NCI-H526 treated with DMSO at 0.1 percent for 48 hours (cell line): ENCODE results near the gene CYP2R1.
A peak's percentile ranks its signal among the peaks of the same experiment; 100 is the strongest.
"Not testable (repeated sequence)": the region's sequence is repeated elsewhere in the genome, so short reads cannot be mapped to it uniquely, and the experiment has no call there.

ENCODE experiments used
- DNase-seq: peaks from one replicate; lab custom pipeline; 2025; lab: John Stamatoyannopoulos, UW

The CYP2R1 gene

DNA sequence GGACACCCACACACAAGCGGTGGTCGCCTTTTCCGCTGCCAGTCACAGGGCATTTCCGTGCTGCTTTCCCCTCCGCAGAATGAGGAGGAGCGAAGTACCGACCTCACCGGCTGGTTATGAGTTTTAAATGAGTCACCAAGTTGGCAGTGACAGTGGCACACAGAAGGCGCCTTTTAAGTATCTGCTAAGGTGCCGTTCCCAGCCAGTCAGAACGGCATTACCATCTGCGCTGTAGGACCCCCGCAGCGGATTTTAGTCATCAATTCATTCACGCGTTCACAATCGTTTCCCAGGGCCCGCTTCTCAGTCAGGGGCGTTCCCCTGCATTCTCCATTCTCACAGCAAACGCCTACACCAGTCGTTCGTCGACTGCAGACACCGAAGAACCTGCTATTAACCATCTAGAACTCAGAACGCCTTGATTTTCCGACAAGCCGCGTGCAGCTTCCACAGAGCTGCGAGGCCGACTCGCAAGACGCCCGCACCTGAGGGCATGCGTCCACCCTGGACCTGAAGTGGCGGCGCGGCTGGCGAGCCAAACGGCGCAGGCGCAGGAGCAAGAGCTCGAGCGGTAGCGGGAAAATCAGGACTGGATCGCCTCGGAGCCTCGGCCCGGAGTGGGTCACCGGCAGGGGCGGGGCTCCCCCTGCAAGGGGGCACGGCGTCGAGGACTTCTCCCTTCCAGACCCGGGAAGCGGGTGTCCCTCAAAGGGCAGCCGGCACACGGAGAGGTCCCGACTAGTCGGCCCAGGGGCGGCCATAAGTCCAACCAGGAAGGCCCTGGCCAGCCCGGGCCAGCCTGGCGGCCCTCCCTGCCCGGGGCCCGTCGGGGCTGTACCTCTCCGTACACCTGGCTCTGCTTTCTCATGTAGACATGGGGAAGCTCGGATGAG lies 642 bp downstream of the CYP2R1 start:
- DNase-seq = peak; percentile 88

DNA sequence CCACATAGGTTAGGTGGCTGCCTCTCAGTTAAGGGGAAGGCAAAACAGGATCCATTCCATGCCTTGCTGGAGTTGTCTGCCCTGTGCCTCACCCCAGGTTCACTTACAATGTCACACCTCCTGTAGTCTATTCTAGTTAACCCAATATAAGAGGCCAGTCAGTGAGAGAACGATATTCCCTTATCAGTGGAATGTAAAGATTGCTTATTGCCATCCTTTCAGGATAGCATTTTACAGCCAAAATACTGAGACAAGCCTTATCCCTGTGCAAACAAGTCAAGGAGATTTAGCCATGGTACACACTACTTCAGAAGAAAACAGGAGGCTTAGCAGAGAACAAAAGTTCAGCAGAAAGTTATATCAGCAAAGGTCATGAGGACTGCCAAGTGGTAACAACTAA lies 5.5 kb downstream of the CYP2R1 start:
- DNase-seq = no peak

DNA sequence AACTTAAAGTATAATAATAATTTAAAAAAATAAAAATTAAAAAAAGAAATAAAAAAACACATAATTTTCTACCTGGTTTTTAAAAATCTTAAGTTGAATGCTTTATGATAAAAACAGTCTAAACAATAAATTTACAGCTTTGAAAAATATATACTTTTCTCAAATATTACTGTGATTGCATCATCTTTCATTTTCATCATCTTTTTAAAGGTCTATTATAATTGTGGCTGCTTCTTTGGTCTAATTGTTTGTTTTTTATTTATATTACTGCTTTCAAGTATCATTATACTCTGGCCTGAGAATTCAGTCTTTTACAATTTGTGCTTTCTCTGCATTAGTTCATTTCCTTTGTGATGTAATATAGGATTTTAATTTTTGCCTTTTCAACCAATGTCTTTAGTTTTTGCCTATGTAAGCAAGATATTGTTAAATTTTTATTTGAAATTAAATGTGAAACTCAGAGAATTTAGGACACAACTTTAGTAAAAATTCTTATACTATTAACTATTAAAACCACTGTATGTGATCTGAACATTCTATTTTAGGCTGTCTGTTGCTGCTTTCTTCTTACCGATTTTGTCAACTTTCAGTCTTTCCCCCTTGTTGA lies 7.3 kb downstream of the CYP2R1 start:
- DNase-seq = no peak

DNA sequence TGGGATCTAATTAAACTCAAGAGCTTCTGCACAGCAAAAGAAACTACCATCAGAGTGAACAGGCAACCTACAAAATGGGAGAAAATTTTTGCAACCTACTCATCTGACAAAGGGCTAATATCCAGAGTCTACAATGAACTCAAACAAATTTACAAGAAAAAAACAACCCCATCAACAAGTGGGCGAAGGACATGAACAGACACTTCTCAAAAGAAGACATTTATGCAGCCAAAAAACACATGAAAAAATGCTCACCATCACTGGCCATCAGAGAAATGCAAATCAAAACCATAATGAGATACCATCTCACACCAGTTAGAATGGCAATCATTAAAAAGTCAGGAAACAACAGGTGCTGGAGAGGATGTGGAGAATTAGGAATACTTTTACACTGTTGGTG lies 8.3 kb downstream of the CYP2R1 start:
- not testable (repeated sequence) for DNase-seq

DNA sequence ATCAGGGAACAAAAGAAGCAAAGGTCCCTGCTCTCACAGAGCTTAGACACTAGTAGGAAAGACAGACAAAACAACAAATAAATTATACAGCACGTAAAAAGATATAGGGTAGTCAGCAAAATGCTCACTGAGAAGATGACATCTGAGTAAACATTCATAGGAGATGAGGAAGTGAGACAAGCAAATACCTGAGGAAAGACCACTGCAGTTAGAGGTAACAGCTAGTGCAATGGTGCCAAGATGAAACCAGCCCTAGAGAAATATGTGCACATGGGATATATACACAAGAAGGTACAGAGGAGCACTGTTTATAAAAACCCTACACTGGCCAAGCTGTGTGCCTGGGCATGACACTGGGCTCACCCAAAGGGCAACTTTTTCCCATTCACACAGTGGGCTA lies 9.8 kb downstream of the CYP2R1 start:
- no peak for DNase-seq

DNA sequence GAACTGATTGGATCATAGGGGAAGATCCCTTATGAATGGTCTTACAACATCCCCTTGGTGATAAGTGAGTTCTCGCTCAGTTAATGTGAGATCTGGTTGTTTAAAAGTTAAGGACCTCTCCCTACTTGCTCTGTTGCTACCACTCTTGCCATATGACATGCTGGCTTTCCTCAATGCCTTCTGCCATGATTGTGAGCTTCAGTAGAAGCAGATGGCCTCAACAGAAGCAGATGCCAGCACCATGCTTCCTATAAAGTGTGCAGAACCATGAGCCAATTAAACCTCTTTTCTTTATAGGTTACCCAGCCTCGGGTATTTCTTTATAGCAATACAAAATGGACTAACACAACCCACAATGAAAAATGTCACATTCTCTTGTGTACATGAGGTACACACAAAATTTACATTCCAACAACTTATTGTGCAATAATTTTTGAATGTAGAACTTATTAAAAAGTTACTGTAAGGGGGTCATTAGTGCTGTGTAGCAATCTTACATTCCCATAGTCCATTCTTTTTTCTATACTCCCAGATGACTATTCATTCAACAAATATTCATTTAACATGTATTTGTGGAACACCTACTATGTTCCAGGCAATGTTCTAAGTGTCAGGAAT lies 10.3 kb downstream of the CYP2R1 start:
- no peak for DNase-seq

DNA sequence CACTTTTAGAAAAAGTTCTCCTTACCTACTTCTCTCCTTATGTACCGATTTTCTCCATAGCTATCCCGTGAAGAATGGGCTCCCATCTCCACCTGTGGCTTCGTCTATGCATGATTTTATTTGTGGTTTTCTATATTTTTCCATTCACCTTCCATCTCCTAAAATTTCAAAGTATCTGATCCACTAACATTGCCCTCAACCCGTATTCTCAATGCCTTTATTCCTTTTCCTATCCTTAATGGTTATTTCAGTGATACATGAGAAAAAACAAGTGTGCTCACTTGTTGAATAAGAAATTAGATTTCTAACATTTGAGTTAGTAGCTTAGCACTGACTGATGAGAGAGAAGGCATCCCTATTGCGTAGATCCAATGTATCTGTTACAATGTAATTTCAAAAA lies 16.9 kb downstream of the CYP2R1 start:
- DNase-seq = no peak

DNA sequence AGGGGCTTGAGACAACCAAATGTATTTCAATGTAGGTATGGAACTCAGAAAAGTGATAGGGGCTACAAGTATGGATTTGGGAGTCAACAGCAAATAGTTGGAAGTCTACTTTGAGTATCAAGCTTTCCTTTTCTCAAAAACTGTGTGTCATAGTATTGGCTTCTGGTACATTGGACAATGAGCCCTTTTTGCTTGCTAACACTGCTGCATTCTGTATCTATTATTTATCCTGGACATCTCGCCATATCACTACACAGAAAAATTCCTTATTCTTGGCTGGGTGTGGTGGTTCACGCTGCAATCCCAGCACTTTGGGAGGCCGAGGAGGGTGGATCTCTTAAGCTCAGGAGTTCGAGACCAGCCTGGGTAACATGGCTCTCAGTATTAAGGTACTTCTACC lies 18.4 kb downstream of the CYP2R1 start:
- DNase-seq = no peak

DNA sequence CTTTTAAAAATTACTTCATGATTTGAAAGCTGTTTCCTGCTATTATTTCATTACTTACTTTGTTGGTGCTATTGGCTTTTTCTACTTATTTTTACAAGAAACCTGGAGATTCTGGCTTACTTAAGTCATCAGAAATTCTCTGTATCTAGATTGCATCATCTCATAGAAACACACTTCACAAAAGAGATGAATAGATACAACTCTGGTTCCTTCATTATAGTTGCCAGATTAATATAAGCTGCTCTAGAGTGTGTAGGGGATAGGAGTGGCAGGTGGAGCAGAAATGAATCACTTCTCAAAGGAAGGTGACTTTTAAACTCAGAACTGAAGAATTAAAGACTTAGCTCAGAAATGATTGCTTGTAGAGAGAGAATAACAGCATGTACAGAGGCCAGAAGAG lies 20.0 kb downstream of the CYP2R1 start:
- DNase-seq = no peak

DNA sequence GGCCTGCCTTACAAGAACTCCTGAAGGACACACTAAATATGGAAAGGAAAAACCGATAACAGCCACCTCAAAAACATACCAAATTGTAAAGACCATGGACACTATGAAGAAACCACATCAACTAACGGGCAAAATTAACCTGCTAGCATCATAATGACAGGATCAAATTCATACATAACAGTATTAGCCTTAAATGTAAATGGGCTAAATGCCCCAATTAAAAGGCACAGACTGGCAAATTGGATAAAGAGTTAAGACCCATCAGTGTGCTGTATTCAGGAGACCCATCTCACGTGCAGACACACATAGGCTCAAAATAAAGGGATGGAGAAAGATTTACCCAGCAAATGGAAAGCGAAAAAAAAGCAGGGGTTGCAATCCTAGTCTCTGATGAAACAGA lies 28.3 kb downstream of the CYP2R1 start:
- not testable (repeated sequence) for DNase-seq

DNA sequence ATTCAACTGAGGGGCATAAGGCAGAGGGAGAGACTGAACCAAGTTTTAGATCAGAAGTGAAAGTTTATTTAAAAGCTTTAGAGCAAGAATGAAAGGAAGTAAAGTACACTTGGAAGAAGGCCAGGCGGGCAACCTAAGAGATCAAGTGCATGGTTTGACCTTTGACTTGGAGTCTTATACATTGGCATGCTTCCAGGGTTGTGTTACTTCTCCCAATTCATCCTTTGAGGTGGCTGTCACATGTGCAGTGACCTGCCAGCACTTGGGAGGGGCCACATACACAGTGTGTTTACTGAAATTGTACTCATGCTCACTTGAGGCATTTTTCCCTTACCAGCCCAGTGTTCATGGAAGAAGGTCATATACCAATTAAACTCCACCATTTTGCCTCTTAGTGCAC lies 30.4 kb downstream of the CYP2R1 start:
- no peak for DNase-seq

DNA sequence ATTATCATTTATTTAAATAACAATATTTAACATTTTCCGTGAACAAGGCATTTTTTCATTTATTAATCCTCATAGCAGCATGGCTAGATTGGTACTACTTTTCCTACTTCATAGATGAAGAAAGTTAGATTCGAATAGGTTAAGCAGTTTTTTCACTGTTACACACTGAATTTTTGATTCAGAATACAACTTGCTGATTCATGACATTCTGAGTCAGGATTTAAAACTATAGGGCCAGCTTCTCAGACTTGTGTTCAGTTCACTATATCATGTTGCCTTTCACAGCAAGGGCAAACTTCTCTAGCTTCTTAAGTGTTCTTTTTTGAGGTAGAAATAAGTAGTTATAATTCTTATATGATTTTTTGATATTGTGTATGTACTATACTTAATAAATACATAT lies 31.5 kb downstream of the CYP2R1 start:
- no peak for DNase-seq

DNA sequence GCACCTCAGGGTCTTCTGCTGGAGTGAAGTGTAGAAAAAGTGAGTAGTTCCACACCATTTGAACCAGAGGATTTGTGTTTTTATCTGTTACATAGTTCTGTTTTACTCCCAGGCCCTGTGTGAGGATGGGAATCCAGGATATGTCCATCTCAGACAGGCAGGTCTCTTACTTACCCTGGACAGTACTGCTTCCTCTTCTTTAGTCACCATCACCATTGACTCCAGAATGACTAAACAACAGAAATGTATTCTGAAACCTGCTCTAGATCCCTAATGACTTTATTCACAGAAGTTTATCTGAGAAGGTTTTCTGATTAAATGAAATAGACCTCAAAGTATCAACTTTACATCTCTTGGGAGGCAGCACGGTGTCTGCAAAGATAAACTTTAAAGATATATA lies 33.6 kb downstream of the CYP2R1 start:
- DNase-seq = no peak

DNA sequence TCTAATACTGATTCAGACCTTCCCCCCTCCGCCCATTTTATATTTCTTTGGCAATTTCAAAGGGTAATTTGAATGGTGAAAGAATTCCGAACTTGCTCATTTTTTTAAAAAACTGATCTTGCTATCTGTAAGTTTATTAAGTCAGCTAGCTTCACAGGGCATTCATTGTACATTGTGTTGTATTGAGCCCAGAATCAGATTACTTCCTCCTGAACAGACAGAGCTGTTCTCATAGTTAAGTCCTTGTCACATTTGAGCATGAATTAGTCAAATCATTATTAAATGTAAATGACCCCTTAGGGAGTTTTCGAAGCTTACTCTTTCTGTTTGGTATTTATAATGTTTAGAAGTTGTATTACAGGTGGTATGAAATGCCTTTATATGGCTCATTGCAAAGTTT lies 34.4 kb downstream of the CYP2R1 start:
- DNase-seq = no peak

DNA sequence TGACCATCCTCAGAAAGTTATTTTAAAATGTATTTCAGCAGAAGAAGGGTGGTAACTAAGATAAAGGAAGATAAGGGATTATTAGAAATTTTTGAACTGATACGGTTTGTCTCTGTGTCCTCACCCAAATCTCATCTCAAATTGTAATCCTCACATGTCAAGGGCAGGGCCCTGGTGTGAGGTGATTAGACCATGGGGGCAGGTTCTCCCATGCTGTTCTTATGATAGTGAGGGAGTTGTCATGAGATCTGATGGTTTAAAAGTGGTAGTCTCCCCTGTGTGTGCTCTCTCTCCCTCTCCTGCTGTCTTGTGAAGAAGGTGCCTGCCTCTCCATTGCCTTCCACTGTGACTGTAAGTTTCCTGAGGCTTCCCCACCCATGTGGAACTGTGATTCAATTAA lies 36.1 kb downstream of the CYP2R1 start:
- DNase-seq = no peak

DNA sequence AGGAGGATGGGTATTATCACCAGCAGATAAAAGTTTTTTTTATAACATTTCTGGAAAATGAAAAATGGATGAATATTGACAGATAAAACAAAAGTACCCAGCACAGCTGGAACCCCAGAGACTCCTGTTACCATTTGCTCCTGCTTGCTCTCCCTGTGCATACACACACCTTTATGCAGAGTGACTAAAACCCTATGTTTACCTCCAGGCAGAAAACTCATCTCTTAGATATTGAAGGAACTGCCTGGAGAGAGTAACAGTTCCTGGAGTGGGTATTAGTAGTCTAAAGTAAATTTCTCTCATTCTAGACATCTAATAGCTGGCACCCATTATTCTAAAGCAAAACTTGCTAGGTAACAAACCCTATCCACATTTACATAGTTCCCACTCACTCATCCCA lies 38.0 kb downstream of the CYP2R1 start:
- DNase-seq = no peak

DNA sequence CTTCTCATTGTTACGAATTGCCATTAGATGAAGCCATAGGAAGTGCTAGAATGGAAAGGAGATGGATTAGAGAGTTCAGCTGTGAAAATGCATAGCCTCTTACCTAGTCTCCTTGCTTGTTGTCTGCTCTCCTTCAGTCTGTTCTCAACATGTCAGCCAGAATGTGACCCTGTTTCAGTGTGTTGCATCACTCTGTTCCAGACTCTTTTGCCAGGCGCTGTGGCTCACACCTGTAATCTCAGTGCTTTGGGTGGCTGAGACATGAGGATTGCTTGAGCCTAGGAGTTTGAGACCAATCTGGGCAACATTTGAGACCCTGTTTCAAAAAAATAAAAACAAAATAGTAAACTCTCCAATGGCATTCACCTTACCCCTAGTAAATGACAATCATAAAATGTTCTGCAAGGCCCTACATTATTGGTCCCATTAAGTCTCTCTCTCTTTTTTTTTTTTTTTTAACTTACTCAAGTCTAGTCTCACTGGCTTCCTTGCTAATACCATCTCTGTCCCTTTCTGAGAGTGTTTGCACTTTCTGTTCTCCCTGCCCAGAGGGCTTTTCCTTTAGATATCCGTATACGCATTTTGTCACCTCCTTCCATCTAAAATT lies 39.4 kb downstream of the CYP2R1 start:
- DNase-seq = no peak

DNA sequence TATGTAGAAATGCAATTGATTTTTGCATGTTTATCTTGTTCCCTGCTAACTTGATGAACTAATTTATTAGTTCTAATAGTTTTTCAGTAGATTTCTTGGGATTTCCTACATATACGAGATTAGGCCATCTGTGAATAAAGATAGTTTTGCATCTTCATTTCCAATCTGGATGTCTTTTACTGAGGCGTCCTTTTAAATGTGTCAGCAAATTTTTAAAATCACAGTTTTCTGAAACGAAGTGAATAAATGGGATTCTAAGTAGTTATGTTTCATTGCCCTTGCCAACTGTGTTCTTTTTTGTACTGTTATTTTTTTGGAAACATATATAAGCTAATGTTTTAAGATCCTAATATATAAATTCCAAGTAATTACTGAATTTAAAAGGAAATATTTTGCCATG lies 50.0 kb downstream of the CYP2R1 start:
- DNase-seq = no peak

DNA sequence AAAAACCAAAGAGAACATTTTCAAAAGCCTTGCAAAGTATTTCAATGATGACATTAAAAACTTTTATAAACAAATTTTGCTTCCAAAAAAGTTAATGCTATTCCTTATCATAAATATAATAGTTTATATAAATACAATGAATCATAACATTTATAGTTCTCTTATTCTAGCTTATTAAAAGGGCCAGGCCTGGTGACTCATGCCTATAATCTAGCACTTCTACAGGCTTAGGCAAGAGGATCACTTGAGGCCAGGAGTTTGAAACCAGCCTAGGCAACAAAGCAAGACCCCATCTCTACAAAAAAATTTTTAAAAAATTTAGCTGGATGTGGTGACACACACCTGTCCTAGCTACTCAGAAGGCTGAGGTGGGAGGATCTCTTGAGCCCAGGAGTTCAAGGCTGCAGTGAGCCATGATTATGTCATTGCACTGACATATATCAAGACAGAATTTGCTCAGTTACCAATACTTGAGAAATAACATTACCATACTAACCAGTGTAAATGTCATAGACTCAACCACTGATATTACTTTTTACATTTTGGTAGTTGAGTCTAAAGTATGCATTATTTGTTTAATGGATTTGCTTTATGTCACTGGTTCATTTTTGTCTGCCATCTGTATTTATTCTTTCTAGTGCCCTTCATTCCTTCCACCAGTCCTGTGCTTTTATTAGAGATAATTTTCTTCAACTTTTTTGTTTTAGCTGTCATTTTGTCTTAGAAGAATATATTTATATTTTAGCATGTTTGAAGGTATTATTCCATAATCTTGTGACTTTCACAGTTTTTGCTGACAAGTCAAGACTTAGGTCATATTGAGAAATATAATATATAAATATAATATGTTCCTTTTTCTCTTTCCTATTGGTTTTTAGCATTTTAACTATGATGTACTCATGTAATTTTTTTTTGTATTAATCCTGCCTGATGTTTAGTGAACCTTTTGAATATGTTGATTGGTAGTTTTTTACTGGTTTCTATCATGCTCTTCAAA lies 56.2 kb downstream of the CYP2R1 start:
- no peak for DNase-seq
